ENCODE data around the gene CNTN6.

The CNTN6 gene

DNA sequence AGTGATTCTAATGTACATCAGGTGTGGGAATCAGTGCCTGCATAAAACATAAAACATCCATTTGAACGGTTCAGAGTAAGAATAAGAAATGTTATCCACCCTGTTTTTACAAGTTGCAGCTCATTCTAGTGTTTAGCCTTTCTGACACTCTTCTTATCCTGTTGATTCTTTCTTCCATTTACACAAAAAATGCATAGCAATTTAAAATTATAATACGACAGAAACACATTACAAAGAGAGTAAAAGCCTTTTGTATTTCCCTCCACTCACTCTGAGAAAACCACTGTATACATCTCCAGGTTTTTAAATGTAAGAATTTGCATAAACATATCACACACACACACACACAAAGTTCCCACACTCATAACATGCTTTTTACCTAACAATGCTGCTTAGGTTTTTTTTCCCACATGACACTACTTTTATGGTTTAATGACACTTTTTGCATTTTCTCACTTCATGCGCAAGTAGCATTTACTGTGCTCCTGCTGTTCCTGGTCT is 199.8 kb downstream of the CNTN6 start:
- no peak for TF ChIP-seq FOXP2 (optimal IDR thresholded peaks at IDR 0.05; ENCODE audit: borderline replicate concordance, extremely low read depth, extremely low read length, insufficient read depth)
- no peak for TF ChIP-seq SIN3A (IDR thresholded peaks at IDR 0.05; ENCODE audit: borderline replicate concordance, insufficient read depth, low read length)
- TF ChIP-seq POLR2AphosphoS5 (IDR thresholded peaks at IDR 0.05; ENCODE audit: low read depth, low read length), result no peak
- no peak for TF ChIP-seq TAF1 (IDR thresholded peaks at IDR 0.05; ENCODE audit: borderline replicate concordance, insufficient read depth, low read length)
- TF ChIP-seq, protein P1, sequence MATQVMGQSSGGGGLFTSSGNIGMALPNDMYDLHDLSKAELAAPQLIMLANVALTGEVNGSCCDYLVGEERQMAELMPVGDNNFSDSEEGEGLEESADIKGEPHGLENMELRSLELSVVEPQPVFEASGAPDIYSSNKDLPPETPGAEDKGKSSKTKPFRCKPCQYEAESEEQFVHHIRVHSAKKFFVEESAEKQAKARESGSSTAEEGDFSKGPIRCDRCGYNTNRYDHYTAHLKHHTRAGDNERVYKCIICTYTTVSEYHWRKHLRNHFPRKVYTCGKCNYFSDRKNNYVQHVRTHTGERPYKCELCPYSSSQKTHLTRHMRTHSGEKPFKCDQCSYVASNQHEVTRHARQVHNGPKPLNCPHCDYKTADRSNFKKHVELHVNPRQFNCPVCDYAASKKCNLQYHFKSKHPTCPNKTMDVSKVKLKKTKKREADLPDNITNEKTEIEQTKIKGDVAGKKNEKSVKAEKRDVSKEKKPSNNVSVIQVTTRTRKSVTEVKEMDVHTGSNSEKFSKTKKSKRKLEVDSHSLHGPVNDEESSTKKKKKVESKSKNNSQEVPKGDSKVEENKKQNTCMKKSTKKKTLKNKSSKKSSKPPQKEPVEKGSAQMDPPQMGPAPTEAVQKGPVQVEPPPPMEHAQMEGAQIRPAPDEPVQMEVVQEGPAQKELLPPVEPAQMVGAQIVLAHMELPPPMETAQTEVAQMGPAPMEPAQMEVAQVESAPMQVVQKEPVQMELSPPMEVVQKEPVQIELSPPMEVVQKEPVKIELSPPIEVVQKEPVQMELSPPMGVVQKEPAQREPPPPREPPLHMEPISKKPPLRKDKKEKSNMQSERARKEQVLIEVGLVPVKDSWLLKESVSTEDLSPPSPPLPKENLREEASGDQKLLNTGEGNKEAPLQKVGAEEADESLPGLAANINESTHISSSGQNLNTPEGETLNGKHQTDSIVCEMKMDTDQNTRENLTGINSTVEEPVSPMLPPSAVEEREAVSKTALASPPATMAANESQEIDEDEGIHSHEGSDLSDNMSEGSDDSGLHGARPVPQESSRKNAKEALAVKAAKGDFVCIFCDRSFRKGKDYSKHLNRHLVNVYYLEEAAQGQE (IDR thresholded peaks at IDR 0.05; ENCODE audit: insufficient read depth in 1 of 2, low read depth in 2 of 2, low read length in 2 of 2), result no peak

- no peak for TF ChIP-seq FOXP2 (optimal IDR thresholded peaks at IDR 0.05; ENCODE audit: borderline replicate concordance, extremely low read depth, extremely low read length, insufficient read depth)
- TF ChIP-seq SIN3A (IDR thresholded peaks at IDR 0.05; ENCODE audit: borderline replicate concordance, insufficient read depth, low read length), result no peak
- TF ChIP-seq POLR2AphosphoS5 (IDR thresholded peaks at IDR 0.05; ENCODE audit: low read depth, low read length), result no peak
- no peak for TF ChIP-seq TAF1 (IDR thresholded peaks at IDR 0.05; ENCODE audit: borderline replicate concordance, insufficient read depth, low read length)
- TF ChIP-seq, protein P1 (IDR thresholded peaks at IDR 0.05; ENCODE audit: insufficient read depth in 1 of 2, low read depth in 2 of 2, low read length in 2 of 2), result no peak
Observed at GRCh38 chr3:1294586-1294985, 201.8 kb downstream of the CNTN6 start.

DNA sequence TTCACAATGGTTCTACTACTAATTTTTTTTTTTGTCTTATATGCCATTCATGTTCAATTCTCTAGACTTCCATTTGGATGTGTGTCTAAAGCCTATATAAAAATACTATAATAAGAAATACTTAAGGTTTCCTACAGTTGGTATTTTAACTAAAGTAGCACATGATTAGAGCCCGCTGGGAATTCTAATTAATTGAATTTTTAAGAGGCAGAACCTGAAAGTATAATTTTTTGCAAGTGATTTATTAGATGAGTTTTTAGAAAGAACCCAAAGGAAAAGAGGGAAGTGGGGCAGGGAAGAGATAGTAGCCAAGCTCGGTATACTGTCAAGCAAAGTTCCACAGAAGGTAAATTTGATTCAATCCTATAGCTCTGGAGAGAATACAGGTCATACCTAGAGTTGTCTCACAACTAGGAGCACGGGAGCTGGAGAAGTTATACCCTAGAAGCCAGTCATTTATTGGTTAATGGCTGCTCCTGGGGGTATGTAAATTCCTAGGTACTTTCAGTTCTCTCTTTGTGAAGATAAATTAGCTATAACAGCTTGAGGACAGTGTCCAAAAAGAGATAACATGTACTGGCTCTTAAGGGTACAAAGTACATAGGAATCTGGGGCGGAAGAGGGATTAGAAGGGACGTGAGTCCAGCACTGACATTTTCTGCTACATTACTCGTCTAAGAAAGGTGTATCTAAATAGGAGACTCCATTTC is 225.6 kb downstream of the CNTN6 start:
- no peak for TF ChIP-seq TAF1 (IDR thresholded peaks at IDR 0.05; ENCODE audit: borderline replicate concordance, insufficient read depth, low read length)
- TF ChIP-seq POLR2AphosphoS5 (IDR thresholded peaks at IDR 0.05; ENCODE audit: low read depth, low read length), result no peak
- TF ChIP-seq SIN3A (IDR thresholded peaks at IDR 0.05; ENCODE audit: borderline replicate concordance, insufficient read depth, low read length), result no peak
- TF ChIP-seq, protein P1 (IDR thresholded peaks at IDR 0.05; ENCODE audit: insufficient read depth in 1 of 2, low read depth in 2 of 2, low read length in 2 of 2), result no peak
- no peak for TF ChIP-seq FOXP2 (optimal IDR thresholded peaks at IDR 0.05; ENCODE audit: borderline replicate concordance, extremely low read depth, extremely low read length, insufficient read depth)

GRCh38 chr3:1326546-1326945 is 233.7 kb downstream of the CNTN6 start:
- TF ChIP-seq FOXP2 (optimal IDR thresholded peaks at IDR 0.05; ENCODE audit: borderline replicate concordance, extremely low read depth, extremely low read length, insufficient read depth), result no peak
- TF ChIP-seq SIN3A (IDR thresholded peaks at IDR 0.05; ENCODE audit: borderline replicate concordance, insufficient read depth, low read length), result no peak
- TF ChIP-seq TAF1 (IDR thresholded peaks at IDR 0.05; ENCODE audit: borderline replicate concordance, insufficient read depth, low read length), result no peak
- TF ChIP-seq, protein P1 (IDR thresholded peaks at IDR 0.05; ENCODE audit: insufficient read depth in 1 of 2, low read depth in 2 of 2, low read length in 2 of 2), result no peak
- no peak for TF ChIP-seq POLR2AphosphoS5 (IDR thresholded peaks at IDR 0.05; ENCODE audit: low read depth, low read length)
